HG03354 (cell line): ENCODE results near the gene SYNGR1.
"Not testable (repeated sequence)": the region's sequence is repeated elsewhere in the genome, so short reads cannot be mapped to it uniquely, and the experiment has no call there.

Source experiments
- ATAC-seq: cut with Tn5 transposase; IDR thresholded peaks from one replicate; pipeline ENCODE4 v1.9.1; 2021; ENCODE audit warnings: mild to moderate bottlenecking; ENCODE audit not compliant: unreplicated experiment, poor library complexity, severe bottlenecking

The SYNGR1 gene

DNA sequence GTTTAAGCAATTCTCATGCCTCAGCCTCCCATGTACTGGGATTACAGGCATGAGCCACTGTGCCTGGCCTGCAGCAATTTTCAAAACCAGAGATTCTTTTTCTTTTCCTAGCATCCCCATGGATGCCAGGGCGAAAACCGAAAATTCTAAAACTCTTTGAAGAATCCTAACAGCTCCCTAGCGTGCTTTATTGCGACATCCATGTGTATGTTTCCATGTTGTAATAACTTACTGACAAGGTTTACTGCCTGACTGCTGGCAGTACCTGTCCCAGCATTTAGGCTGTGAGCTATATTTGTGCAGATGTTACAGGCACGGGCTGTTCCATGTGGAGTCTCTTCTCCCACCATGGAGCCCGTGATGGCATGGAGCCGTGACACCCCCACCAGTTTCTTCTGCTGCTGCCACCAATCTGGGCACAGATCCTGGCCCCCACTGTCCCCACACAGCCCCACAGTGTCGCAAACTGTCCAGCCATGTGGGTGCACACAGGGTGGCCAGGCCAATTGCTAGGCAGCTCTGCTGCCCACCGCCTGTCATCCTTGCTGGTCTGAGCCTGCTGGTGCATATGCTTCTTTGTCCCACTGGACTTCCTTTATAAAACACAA is 42.7 kb downstream of the SYNGR1 start:
- ATAC-seq, result no peak

DNA sequence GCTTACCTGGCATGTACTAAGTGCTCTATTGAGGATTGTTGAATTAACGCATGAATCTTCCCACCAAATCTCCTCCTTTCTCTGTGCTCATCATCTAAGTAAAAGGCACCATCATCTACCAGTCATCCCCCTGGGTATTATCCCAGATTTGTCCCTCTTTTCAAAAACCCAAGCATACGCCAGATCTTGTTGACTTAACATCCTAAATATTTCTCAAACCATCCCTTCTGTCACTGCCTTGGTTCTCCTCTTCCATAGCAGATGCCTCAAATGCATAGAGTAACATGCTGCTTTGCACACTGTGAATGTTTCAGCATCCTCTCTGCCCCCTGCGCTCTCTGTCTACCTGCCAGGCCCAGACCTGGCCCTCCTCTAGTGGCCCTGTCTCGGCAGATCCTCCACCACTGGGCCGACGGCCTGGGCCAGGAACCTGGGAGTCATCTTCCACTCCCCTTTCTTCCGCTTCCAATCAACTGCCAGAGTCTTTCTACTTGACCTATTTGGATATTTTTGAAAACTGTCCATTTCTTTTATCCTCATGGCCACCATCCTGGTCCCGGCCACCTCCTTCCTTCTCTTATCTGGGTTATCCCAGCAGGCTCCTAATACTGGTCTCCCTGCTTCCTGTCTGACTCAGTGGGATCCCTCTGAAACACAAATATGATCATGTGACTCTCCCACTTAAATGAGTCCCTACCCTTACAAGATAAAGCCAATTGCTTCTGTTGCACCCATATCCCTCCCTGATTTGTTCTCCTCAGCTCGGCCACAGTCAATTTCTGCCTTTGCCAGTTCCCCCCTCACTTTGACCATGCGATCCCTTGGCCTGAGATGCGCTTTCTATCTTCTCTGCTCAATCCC is 46.4 kb downstream of the SYNGR1 start:
- no peak for ATAC-seq

DNA sequence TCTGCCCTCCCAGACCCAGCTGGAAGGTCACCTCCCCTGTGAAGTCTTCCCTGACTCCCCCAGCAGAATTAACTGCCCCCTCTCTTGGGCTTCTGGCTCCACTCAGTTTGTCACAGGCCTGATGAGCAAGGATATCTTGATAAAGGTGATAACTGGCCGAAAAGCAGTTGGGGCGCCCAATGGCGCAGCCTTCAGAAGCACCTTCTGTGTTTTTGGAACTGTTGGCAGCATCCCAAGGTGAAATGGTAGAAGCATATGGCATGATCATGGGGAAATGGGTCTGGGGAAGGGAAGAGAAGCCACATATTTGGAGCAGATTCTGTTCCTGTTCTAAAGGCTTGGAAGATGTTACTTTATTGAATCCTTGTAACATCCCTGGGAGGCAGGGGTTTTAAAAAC is 47.0 kb downstream of the SYNGR1 start:
- no peak for ATAC-seq

DNA sequence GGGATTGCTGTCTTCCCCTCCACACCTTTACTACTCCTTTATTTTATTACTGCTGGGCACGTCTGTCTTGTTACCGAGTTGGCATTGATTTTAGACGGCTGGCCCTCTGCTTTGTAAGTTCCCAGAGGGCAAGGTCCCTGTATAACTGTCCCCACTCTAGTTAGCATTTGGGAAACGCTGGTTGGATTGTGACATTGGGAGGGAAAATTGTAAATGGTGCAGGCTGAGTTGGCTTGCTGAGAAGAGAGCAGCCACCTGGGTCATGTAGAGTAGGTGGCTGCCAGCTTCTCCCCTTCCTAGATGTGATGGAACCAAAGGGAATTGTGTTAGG is 51.5 kb downstream of the SYNGR1 start:
- no peak for ATAC-seq

DNA sequence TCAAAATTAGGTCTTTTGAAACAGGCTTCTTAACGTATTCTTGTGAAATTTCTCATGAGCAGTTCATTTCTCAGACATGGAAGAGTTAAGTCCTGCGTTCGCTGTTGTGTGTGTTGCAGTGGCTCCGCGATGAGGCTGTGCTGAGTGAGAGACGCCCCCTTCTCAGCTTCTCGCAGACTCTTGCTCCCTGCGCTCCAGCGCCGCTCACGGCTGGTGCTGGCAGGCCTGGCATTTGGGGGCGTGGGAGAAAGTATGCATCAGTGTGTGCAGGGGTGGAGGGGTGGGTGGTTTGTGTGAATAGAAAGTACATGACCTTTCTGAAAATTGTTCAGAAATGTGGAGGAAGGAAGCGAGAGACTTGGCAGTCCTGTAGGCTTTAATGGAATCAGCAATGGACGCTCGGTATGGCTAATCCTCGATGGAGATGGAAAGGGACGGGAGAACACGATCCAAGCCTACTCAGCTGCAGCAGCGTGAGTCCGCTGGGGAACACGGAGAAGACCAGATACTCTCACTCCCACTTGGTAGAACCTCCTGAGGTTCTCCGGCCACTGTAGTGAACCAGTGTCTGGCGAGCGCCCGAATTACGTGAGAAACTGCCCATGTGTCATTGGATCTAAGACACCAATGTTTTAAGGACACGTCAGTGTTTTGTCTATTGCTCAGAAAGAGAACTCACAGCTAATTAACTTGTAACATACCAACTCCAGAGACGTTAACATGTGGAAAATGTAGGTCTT is 55.7 kb downstream of the SYNGR1 start:
- no peak for ATAC-seq

DNA sequence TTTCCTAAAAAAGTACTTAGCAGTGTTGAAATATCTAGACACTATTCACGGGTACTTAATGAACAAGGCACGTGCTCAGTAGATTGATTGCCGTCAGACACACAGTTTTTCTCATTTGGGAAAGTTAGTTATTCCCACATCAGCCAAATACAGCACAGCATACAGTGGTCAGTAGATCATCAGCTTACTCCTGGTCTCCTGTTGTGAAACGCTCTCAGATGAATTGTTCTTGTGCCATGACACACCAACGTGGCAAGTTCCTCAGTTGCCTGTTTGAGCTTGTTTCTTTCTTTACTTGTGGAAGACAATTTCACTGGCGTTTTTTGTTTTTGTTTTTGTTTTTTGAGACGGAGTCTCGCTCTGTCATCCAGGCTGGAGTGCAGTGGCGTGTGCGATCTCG is 58.4 kb downstream of the SYNGR1 start:
- no peak for ATAC-seq

DNA sequence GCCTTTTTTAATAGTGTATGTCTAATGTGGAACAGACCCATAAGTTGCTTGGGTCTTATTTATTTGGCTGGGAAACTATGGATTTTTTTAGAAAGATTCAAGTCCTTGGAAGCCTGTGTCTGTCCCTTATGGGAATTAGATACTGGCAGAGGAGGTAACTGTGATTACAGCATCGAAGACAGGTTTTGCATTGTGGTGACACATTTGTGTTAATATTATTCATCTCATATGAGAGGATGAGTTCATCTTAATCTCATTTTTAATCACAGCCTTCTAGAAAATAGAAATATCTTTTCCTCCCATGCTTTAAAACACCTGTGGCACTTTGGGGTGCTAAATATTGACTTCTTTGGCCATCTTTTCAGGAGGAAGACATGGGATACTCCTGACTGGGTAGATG is 59.0 kb downstream of the SYNGR1 start:
- no peak for ATAC-seq

DNA sequence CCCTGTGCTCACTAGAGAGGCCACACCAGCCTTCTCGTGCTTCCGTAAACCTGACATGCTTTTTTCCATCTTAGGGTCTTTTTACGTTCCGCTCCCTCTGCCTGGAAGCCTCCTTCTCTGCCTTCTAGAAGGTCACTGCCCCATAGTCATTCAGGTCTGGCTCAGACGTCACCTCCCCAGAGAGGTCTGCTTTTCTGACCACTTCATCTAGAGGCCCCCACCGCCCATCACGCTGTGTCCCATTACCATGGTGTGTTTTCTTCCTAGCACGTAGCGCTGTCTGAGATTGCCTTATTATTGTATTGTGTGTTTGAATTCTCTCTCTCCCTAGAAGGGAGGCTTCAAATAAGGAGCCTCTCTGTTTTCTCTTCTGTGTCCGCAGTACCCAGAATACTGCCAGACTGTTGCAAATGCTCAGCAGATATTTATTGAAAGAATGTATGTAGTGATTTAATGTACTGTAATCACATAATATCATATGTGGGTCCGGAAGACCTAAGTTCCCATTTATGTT is 59.8 kb downstream of the SYNGR1 start:
- ATAC-seq, result no peak

DNA sequence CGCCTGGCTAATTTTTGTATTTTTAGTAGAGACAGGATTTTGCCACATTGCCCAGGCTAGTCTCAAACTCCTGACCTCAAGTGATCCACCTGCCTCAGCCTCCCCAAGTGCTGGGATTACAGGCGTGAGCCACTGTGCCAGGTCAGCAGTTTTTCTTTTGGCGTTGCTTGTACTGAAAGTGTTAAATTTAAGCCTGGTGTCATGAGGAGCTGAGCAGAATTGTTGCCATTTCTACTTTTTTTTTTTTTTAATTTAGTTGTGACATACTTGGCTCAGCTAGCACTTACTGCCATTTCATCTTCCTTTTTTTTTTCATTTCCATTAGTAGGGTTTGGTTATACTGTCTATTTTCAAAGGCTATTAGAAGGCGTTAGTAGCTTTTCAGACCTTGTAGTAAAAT is 60.5 kb downstream of the SYNGR1 start:
- ATAC-seq, result no peak

DNA sequence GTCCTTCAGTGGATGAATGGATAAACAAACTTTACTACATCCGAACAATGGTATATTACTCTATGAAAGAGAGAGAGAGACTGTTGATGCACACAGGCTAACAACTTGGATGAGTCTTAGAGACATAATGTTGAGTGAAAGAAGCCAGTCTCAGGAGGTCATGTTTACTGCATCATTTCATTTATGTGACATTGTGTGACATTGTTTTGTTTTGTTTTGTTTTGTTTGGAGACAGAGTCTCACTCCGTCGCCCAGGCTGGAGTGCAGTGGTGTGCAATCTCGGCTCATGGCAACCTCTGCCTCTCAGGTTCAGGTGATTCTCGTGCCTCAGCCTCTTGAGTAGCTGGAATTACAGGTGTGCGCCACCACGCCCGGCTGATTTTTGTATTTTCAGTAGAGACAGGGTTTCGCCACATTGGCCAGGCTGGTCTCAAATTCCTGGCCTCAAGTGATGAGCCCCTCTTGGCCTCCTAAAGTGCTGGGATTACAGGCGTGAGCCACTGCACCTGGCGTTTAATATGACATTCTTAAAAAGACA is 62.1 kb downstream of the SYNGR1 start:
- not testable (repeated sequence) for ATAC-seq

DNA sequence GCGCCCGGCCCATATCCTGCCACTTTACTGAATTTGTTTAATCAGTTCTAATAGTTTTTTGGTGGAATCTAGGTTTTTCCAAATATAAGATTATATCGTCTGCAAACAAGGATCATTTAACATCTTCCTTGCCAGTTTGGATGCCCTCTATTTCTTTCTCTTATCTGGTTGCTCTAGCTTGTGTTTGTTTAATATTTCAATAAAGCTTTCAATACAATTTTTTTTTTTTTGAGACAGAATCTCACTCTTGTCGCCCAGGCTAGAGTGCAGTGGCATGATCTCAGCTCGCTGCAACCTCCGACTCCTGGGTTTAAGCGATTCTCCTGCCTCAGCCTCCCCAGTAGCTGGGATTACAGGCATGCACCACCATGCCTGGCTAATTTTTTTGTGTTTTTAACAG is 63.4 kb downstream of the SYNGR1 start:
- ATAC-seq, result not testable (repeated sequence)

DNA sequence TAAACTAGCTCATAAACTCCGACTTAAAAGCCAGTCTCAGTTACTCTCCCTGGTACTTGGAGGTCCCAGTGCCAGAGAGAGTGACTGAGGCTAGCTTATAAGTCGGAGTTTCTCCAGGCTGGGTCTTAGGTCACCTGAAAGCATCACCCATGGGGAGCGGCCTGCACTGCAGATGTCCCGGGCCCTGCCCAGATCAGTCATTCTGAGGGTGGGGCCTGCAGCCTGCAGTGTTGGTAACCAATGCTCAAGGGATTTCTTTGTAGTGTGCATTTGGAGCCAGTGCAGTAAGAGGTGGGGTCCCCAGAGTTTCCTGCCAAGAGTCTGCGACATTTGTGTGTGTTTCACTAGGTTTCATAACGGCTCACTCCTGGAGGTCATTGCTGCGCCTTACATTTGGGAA is 64.6 kb downstream of the SYNGR1 start:
- no peak for ATAC-seq

DNA sequence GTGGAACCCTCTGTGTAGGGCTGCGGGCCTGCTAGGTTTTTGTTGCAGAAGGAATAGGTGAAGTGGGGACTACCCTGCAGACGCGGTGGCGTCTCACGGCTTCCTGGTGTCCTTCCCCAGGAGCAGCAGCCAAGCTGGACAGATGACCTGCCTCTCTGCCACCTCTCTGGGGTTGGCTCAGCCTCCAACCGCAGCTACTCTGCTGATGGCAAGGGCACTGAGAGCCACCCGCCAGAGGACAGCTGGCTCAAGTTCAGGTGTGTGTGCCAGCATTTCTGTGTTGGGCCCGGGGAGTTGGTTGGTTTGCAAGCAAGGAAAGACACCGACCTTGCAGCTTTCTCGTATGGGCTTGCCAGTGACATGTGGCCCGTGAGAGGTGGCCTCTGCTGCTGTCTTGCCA is 65.1 kb downstream of the SYNGR1 start:
- ATAC-seq, result no peak

DNA sequence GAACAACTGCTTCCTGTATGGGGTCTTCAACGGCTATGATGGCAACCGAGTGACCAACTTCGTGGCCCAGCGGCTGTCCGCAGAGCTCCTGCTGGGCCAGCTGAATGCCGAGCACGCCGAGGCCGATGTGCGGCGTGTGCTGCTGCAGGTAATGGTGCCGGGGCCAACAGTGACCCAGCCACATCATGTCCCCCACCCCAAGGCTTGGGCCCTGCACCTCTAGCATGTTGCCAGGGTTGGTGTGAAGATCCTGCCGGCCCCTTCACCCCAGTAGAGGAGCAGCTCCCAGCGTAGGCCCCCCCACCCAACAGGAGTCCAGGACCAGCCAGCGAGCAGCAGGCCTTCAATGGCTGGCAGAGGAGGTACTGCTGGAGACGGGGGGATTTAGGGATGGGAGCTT is 65.7 kb downstream of the SYNGR1 start:
- ATAC-seq, result no peak

DNA sequence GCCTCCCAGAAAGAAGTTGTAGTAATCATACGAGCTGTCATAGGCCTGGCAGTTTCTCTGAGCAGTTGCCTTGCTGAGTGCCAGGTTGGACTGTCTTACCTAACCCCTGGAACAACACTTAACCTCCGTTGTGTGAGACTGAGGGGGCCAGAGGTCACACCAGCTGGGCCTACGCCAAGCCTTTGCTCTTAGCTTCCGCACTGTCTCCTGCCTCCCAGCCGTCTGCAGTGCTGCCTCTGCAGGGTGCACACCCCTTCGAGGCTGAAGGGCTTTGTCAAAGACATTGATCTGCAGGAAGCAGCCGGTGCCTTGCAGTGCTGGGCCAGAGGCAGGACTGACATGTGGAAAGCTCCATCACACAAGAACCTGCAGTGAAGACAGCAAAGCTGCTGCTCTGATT is 66.5 kb downstream of the SYNGR1 start:
- no peak for ATAC-seq

DNA sequence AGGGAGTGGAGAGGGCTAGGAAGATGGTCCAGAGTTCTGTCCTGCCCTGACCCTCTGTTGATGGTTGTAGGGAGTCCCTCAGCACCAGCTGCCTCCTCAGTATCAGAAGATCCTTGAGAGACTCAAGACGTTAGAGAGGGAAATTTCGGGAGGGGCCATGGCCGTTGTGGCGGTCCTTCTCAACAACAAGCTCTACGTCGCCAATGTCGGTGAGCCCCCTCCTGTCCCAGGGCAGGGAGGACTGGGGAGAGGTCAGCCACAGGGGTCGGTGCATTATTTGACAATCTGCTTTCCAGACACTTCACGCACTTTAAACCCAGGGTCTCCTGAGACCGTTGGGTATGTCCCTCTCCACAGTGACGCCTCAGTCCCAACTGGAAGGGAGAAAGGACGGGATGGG is 67.8 kb downstream of the SYNGR1 start:
- ATAC-seq, result no peak

DNA sequence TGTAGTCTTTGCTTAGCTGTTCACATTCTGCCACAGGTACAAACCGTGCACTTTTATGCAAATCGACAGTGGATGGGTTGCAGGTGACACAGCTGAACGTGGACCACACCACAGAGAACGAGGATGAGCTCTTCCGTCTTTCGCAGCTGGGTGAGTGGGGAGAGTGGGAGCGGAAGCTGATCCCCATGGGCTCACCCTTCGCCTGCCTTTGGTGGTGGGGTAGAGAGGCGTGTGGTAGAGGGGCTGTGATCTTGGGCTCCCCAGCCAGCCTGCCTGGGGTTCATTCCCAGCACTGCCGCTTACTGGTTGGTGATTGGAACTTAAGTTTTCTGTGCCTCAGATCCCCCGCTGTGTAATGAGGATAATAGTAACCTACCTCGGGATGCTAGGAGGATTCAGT is 68.9 kb downstream of the SYNGR1 start:
- ATAC-seq, result no peak

DNA sequence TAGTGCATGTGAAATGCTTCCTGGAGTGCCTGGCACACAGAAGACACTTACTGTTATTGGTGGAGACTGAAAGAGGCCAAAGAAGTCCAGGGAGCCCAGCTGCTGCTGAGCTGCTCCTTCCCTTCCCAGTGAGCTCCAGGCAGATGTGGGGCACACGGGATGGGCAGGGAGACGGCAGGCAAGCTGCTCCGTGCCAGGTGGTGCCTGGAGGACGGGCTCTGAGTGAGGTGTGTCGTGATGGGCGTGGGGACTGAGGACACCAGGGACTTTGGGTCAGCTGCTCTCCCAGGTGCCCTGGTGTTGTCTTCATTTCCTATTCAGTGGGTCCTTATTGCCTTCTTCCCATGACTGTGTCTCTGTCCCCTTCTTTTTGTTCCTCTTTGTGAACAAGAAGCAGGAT is 69.3 kb downstream of the SYNGR1 start:
- ATAC-seq, result no peak

DNA sequence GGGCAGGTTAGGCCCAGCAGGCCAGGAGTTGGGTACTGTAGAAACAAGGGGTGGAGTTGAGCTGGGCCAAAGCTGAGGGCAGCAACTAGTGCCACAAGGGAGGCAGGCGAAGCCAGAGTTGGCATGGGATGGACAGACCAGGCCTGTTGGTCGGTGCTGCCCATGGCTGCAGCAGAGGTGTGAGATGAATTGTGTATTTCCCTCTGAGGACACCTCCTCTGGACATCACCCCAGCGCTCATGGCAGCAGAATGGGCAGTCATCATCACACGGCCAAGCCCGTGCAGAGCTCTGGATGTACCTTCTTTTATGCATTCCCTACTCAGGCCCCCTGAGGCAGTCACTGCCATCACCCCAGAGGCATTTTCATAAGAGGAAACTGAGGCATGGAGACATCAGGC is 70.1 kb downstream of the SYNGR1 start:
- no peak for ATAC-seq

DNA sequence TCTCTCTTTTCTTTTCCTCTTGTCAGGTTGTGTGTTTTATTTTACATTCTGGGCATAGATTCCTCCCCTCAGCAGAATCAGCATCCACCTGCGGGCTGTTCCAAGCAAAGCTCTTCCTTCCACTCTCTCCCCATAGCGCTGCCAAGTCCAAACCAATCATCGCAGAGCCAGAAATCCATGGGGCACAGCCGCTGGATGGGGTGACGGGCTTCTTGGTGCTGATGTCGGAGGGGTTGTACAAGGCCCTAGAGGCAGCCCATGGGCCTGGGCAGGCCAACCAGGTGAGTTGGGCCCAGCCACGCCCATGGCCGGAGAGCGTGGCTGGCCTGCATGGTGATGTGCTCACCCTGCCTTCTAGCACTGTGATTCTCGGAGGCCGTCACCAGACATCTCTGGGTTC is 71.9 kb downstream of the SYNGR1 start:
- no peak for ATAC-seq

DNA sequence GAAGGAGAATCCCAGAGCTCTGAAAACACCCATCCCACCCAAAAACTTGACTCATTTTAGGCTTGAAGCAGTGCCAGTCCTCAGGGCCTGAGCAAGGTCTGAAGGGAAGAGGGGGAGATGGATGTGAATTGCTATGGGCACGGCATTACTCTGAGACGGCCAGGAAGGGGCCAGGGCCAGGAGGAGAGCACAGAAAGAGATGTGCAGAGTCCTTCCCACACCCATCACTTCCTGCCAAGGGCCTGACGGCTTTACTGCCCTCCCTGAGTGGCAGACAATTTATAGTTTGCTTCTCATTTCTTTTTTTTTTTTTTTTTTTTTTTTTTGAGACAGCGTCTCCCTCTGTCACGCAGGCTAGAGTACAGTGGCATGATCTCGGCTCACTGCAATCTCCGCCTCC is 72.3 kb downstream of the SYNGR1 start:
- no peak for ATAC-seq
